K562 (cell line): Measurements from ENCODE around the gene STEAP3. TPM values are rescaled to one million over a fixed set of nuclear protein-coding genes. Genes with fewer than 3 reads are reported as not detected.

Experiments used
- ATAC-seq: fragments of 200-7000 bp; cut with Tn5 transposase; 3 replicates; pipeline ENCODE4 v1.9.1; 2020; ENCODE audit warnings: moderate library complexity
- BruUV-seq: library from RNA; stranded (reverse); fragments of 400-500 nt; replicated peaks from 2 replicates; lab custom pipeline; 2021; lab: Mats Ljungman, UMichigan
- CTCF ChIA-PET: fragments of 300-600 bp; formaldehyde crosslinking; extraction: SDS; loops from one replicate; lab custom pipeline; 2021; ENCODE audit warnings: low intra/inter-chr PET ratio; lab: Yijun Ruan, JAX
- POLR2A ChIA-PET: fragments of 300-600, 350-650 bp; sonication (Branson Sonifier 250); formaldehyde crosslinking; extraction: SDS; loops from one replicate; lab custom pipeline; 2021; ENCODE audit warnings: antibody characterized with exemption, inconsistent platforms; lab: Yijun Ruan, JAX
- DNase-seq, 4 experiments: peaks; one replicate each; pipeline versions ENCODE4 v3.0.0 to v3.0.0-alpha.2; 2011 to 2018; ENCODE audit warnings: low spot score in 3 of 4, mixed read lengths in 3 of 4; ENCODE audit errors: extremely low read depth in 1 of 4
- FAIRE-seq: peaks from 2 replicates; lab custom pipeline; 2011; peaks lifted over from hg19 to GRCh38; lab: Jason Lieb, UNC
- H2AFZ ChIP-seq: 2 replicates; pipeline ENCODE4 v1.6.0; 2011; ENCODE audit warnings: low read depth, low read length, control low read depth, inconsistent platforms
- H3K27ac ChIP-seq: fragments of 200-600 bp; 3 replicates; pipeline ENCODE4 v1.8.0; 2011; ENCODE audit warnings: low read depth, mild to moderate bottlenecking, control low read depth, inconsistent platforms, low read length, moderate library complexity, mixed read lengths; ENCODE audit errors: extremely low read depth
- H3K27me3 ChIP-seq, 2 experiments: fragments of 300-600 bp in 1 of 2; 2 replicates in 1 of 2; 3 replicates in 1 of 2; pipeline versions ENCODE4 v1.6.0 to v1.8.0; 2011; ENCODE audit warnings: inconsistent platforms in 2 of 2, low read length in 2 of 2, mild to moderate bottlenecking in 1 of 2, mixed read lengths in 1 of 2, moderate library complexity in 1 of 2; ENCODE audit not compliant: control insufficient read depth in 2 of 2, insufficient read depth in 2 of 2
- H3K36me3 ChIP-seq: fragments of 300-600 bp; 3 replicates; pipeline ENCODE4 v1.8.0; 2011; ENCODE audit warnings: mild to moderate bottlenecking, low read length, inconsistent platforms; ENCODE audit not compliant: control insufficient read depth, insufficient read depth
- H3K4me1 ChIP-seq, 2 experiments: fragments of 200-600 bp in 1 of 2; replicated peaks in 1 of 2; 2 replicates in 1 of 2; 3 replicates in 1 of 2; pipeline versions ENCODE4 v1.5.1 to v1.8.0; 2011; ENCODE audit warnings: inconsistent platforms in 2 of 2, low read length in 2 of 2, mild to moderate bottlenecking in 1 of 2, mixed read lengths in 1 of 2, moderate library complexity in 1 of 2; ENCODE audit not compliant: control insufficient read depth in 2 of 2, insufficient read depth in 2 of 2
- H3K4me2 ChIP-seq: 2 replicates; pipeline ENCODE4 v1.6.1; 2011; ENCODE audit warnings: low read length, control low read depth, inconsistent platforms, mixed read lengths; ENCODE audit not compliant: insufficient read depth
- H3K4me3 ChIP-seq: fragments of 200-600 bp; sonication (generic), shearing (Covaris generic); 2 replicates; pipeline ENCODE4 v1.5.1; 2016; ENCODE audit warnings: control low read depth, inconsistent platforms
- H3K79me2 ChIP-seq: fragments of 200-600 bp; 3 replicates; pipeline ENCODE4 v1.8.0; 2011; ENCODE audit warnings: low read length, inconsistent platforms; ENCODE audit not compliant: control insufficient read depth, insufficient read depth
- H3K9ac ChIP-seq, 2 experiments: 2 replicates each; pipeline versions ENCODE4 v1.6.0 to v1.6.1; 2011; ENCODE audit warnings: low read depth in 2 of 2, low read length in 2 of 2, control low read depth in 1 of 2, inconsistent platforms in 1 of 2, mild to moderate bottlenecking in 1 of 2, mixed read lengths in 1 of 2; ENCODE audit not compliant: insufficient read depth in 1 of 2
- H3K9me1 ChIP-seq: one replicate; pipeline ENCODE4 v1.6.0; 2011; ENCODE audit warnings: inconsistent platforms, mild to moderate bottlenecking, low read length, moderate library complexity; ENCODE audit not compliant: control insufficient read depth, insufficient read depth
- H3K9me3 ChIP-seq: replicated peaks from 2 replicates; pipeline ENCODE4 v1.5.1; 2011; ENCODE audit warnings: low read depth, low read length, inconsistent platforms; ENCODE audit not compliant: control insufficient read depth, insufficient read depth
- H4K20me1 ChIP-seq: replicated peaks from 2 replicates; pipeline ENCODE4 v1.6.1; 2011; ENCODE audit warnings: low read length, inconsistent platforms, mixed read lengths; ENCODE audit not compliant: control insufficient read depth, insufficient read depth
- ATF7 ChIP-seq: fragments of 450-650 bp; IDR thresholded peaks from 2 replicates; pipeline ENCODE4 v1.7.1; 2014; ENCODE audit warnings: mild to moderate bottlenecking, moderate library complexity
- FOXK2 ChIP-seq, 2 experiments: fragments of 450-650 bp; IDR thresholded peaks in 1 of 2; conservative IDR thresholded peaks in 1 of 2; 2 replicates each; pipeline ENCODE4 v1.6.1; 2016; ENCODE audit warnings: low read depth in 2 of 2, mild to moderate bottlenecking in 1 of 2
- FOXO4 ChIP-seq: fragments of 450-650 bp; formaldehyde crosslinking; IDR thresholded peaks from 2 replicates; pipeline ENCODE4 v1.4.0; 2020; ENCODE audit warnings: mild to moderate bottlenecking, moderate library complexity
- HIVEP1 ChIP-seq: fragments of 250-450 bp; sonication (Bioruptor Pico); IDR thresholded peaks from 2 replicates; pipeline ENCODE4 v1.4.0; 2020; ENCODE audit warnings: mild to moderate bottlenecking
- MAX ChIP-seq: sonication (generic); formaldehyde crosslinking; IDR thresholded peaks from 2 replicates; pipeline ENCODE4 v1.9.0; 2022; ENCODE audit warnings: mild to moderate bottlenecking, missing genetic modification reagents
- PRPF4 ChIP-seq: fragments of 200-400 bp; formaldehyde crosslinking; IDR thresholded peaks from one replicate; pipeline ENCODE4 v1.6.1; 2017; ENCODE audit warnings: low read length, low read depth, mild to moderate bottlenecking; ENCODE audit not compliant: insufficient read depth, poor library complexity, severe bottlenecking
- RBM22 ChIP-seq: fragments of 200-400 bp; formaldehyde crosslinking; IDR thresholded peaks from 2 replicates; pipeline ENCODE4 v1.6.1; 2018; ENCODE audit warnings: low read length, low read depth; ENCODE audit not compliant: poor library complexity, severe bottlenecking
- SMARCE1 ChIP-seq: fragments of 450-650 bp; IDR thresholded peaks from 2 replicates; pipeline ENCODE4 v1.7.1; 2016; ENCODE audit warnings: mild to moderate bottlenecking
- SNAPC5 ChIP-seq: fragments of 250-450 bp; sonication (Bioruptor Pico); IDR thresholded peaks from 2 replicates; pipeline ENCODE4 v1.8.0; 2021; ENCODE audit warnings: moderate library complexity, mild to moderate bottlenecking, inconsistent platforms
- TCF3 ChIP-seq: sonication (generic); formaldehyde crosslinking; IDR thresholded peaks from 2 replicates; pipeline ENCODE4 v1.4.0; 2020; ENCODE audit warnings: mild to moderate bottlenecking, missing genetic modification reagents
- ZC3H11A ChIP-seq: IDR thresholded peaks from 2 replicates; pipeline ENCODE4 v1.6.1; 2012; ENCODE audit warnings: low read depth, low read length, improper control_type of control experiment
- ZMIZ1 ChIP-seq, 2 experiments: fragments of 150-350 bp in 1 of 2; IDR thresholded peaks; 2 replicates each; pipeline ENCODE4 v1.6.1; 2012 to 2016; ENCODE audit warnings: low read depth in 2 of 2, low read length in 2 of 2, mild to moderate bottlenecking in 1 of 2, moderate library complexity in 1 of 2
- WGBS: fragments of 100-300 bp; shearing (Covaris generic); methylation state at CpG from one replicate; pipeline ENCODE4 v1.1.6; 2016; ENCODE audit warnings: low coverage, mixed read lengths; ENCODE audit not compliant: insufficient coverage; ENCODE audit errors: missing lambda C conversion rate; 5-methylcytosine and 5-hydroxymethylcytosine counted together
- in situ Hi-C: fragments of 300-500 bp; cut with MboI; formaldehyde crosslinking; loops from 4 replicates; pipeline ENCODE4 v1.15.0; 2018; ENCODE audit warnings: inconsistent platforms, mixed read lengths
- intact Hi-C: fragments of 100-400 bp; cut with micrococcal nuclease; formaldehyde crosslinking; loops from 2 replicates; pipeline ENCODE4 v1.14.2; 2022
- polyA plus RNA-seq, 8 experiments: library from polyadenylated mRNA; depleted of rRNA in 4 of 8; stranded (reverse) in 5 of 8; unstranded in 3 of 8; fragments of >200 nt; fragmentation: Nextera tagmentation in 2 of 8; fragmentation: Illumina TruSeq in 1 of 8; extraction: Ambion mirVana in 2 of 8; extraction: Trizol in 1 of 8; gene quantifications; 2 replicates each; pipeline versions ENCODE4 v1.2.1 to v1.2.3, GENCODE V29; 2011 to 2014; ENCODE audit warnings: inconsistent platforms in 1 of 8, missing spikeins in 1 of 8
- total RNA-seq, 7 experiments: library from RNA; depleted of rRNA in 6 of 7; stranded (reverse); fragments of >200 nt in 6 of 7; fragmentation: Illumina TruSeq in 2 of 7; extraction: Trizol in 2 of 7; gene quantifications; 2 replicates each; pipeline versions ENCODE4 v1.2.1 to v1.2.3, GENCODE V29; 2011 to 2021; ENCODE audit warnings: low replicate concordance in 1 of 7

Gene STEAP3
- total and polyA plus RNA-seq, 9 of the 15 experiments (the other 6 are each of a cell fraction or from before 2014, with no cell fraction given), result 1.8 to 31.6 (median 9.0) TPM

GRCh38 chr2:119230219-119231185 is 6.9 kb downstream of the STEAP3 start (continued):
- TF ChIP-seq FOXK2 (conservative IDR thresholded peaks at IDR 0.05 in 1 of 2, IDR thresholded peaks at IDR 0.05 in 1 of 2; ENCODE audit: low read depth in 2 of 2) (no peak), SMARCE1 (no peak)

- Histone ChIP-seq H2AFZ (no peak overlapping the region), H3K9me1 (no peaks in the 10 kb centered on the region), H3K4me3 (no peak overlapping the region), H3K27ac (no peak overlapping the region), H4K20me1 (peaks cover 25% of the 10 kb centered on the region), H3K27me3 (no peaks in the 10 kb centered on the region), H3K9ac (no peak overlapping the region; a peak in 1 of 4 replicates), H3K4me1 (peaks cover 0 to 6% of the 10 kb centered on the region in 2 experiments; a peak in 1 of 5 replicates), H3K36me3 (peaks cover 9% of the 10 kb centered on the region; the same call in 2 of the 3 replicates), H3K4me2 (no peak overlapping the region), H3K9me3 (no peaks in the 10 kb centered on the region), H3K79me2 (no peaks in the 10 kb centered on the region)
- WGBS, result 96% methylated on average over 10 of the region's 10 CpGs
- no TSS peak for BruUV-seq
- FAIRE-seq (no peak), DNase-seq (no peak), ATAC-seq (no peak)
- in situ Hi-C loops (no loop called here), intact Hi-C loops (no loop called here)
- ChIA-PET POLR2A (interaction anchor here (0.5 to 0.6 kb wide), 2 partner anchors 471 to 726 kb away, joined by 3 to 4 read pairs; no protein-coding TSS in a partner anchor), CTCF (no interaction called here)
- TF ChIP-seq ATF7 (no peak), ZC3H11A (no peak), HIVEP1 (CRISPR knock-in tag) (no peak), ZMIZ1 (IDR thresholded peaks at IDR 0.05; ENCODE audit: low read depth in 2 of 2, low read length in 2 of 2) (no peak), TCF3 (CRISPR knock-in tag) (no peak), FOXO4 (CRISPR knock-in tag) (no peak), SNAPC5 (no peak), PRPF4 (no peak), RBM22 (no peak), MAX (CRISPR knock-in tag) (no peak)
Measured at GRCh38 chr2:119231975-119232665, 8.5 kb downstream of the STEAP3 start.
